HG02759 (cell line): ENCODE data around the gene FUS.

ENCODE experiments used
- ATAC-seq: cut with Tn5 transposase; IDR thresholded peaks from one replicate; pipeline ENCODE4 v1.9.1; 2021; ENCODE audit warnings: mild to moderate bottlenecking, moderate library complexity; ENCODE audit not compliant: unreplicated experiment

FUS gene

GRCh38 chr16:31225193-31225592, 45.3 kb downstream of the FUS start:
- no peak for ATAC-seq

DNA sequence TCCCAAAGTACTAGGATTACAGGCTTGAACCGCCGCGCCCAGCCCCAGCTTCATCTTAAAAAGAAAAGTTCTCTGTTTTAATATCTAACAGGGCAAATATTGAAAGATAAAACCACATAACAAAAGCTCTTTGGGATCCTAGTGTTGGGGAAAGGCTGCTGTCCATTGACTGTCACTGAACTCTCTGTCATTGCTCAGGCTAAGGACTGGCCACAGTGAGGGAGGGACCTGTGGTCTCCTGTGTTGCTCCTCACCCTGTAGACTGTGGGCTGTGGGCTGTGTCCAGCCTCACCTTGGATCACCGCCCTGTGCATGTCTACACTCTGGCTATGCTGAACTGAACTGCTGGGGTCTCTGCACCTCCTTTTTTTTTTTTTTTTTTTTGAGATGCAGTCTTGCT, 48.3 kb downstream of the FUS start:
- ATAC-seq = no peak

GRCh38 chr16:31229501-31229900, 49.6 kb downstream of the FUS start:
- no peak for ATAC-seq

DNA sequence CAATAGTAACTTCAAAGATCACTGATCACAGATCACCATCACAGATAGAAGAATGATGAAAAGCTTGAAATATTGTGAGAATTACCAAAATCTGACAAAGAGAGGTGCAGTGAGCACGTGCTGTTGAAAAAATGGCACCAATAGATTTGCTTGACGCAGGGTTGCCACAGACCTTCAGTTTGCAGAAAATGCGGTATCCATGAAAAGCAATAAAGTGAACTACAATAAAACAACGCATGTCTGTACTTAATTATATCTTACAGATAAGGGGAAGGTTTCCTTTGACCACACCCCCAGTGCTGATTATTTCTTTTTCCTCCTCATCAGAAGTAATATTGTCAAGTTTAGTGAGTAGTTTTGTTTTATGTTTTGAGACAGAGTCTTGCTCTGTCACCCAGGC, 58.1 kb downstream of the FUS start:
- no peak for ATAC-seq
